ENCODE data around the gene CUBN.

DNA sequence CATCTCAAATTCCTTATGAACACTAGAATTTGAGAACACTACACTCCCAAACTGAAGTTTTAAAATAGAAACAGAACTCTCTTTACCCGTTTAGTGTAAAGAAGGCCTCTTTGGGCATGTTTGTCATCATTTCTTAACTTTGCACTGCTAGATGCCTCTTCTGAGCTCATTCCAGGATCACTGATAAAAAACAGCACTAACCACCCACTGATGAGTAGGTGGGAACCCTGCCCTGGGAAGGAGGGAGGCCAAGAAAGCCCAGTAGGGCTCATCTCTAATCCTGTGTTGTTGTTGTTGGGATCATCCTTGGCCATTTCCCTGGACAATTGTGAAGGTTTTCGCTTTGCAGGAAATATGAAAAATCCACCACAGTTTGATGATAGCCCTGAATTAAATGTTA, 68.2 kb downstream of the CUBN start:
- TF ChIP-seq CTCF (conservative IDR thresholded peaks at IDR 0.05) (no peak), EZH2 (IDR thresholded peaks at IDR 0.05; ENCODE audit: low read depth) (no peak)
